Activated T-helper 2 cell treated with anti-CD3 and anti-CD28 coated beads, Interferon-gamma antibody, Interleukin-2, Interleukin-4, amounts not matched to agents 10 μg/mL and 5 μg/mL and 100 μg/mL, durations not matched to agents 14 hours and 24 hours and 36 hours (primary cell): ENCODE measurements around the gene PTPRCAP. TPM values are rescaled to one million over a fixed set of nuclear protein-coding genes. Genes with fewer than 3 reads are reported as not detected.

Experiments
- DNase-seq: peaks from one replicate; pipeline ENCODE4 v3.0.0; 2021; ENCODE audit warnings: low spot score
- H3K27ac Mint-ChIP-seq: one replicate; pipeline ENCODE4 v1.8.0; 2021; ENCODE audit warnings: mixed read lengths
- H3K27me3 Mint-ChIP-seq: one replicate; pipeline ENCODE4 v1.8.0; 2021; ENCODE audit warnings: low read depth, mixed read lengths
- H3K36me3 Mint-ChIP-seq: one replicate; pipeline ENCODE4 v1.8.0; 2021; ENCODE audit warnings: low read depth, mixed read lengths
- H3K4me1 Mint-ChIP-seq: one replicate; pipeline ENCODE4 v1.8.0; 2021; ENCODE audit warnings: low read depth, mixed read lengths
- H3K4me3 Mint-ChIP-seq: one replicate; pipeline ENCODE4 v1.8.0; 2021; ENCODE audit warnings: low read depth, mild to moderate bottlenecking, moderate library complexity, mixed read lengths
- H3K9me3 Mint-ChIP-seq: one replicate; pipeline ENCODE4 v1.8.0; 2021; ENCODE audit warnings: mixed read lengths
- intact Hi-C: fragments of 100-400 bp; cut with micrococcal nuclease; formaldehyde crosslinking; loops from one replicate; pipeline ENCODE4 v1.15.1; 2023
- total RNA-seq: library from RNA; stranded (reverse); gene quantifications from 2 replicates; pipeline ENCODE4 v1.2.3, GENCODE V29; 2022

The PTPRCAP gene
- total RNA-seq, 1 donor from 2014 or later: 89.8 TPM

GRCh38 chr11:67397536-67397935 is 39.9 kb downstream of the PTPRCAP start:
- Mint-ChIP-seq H3K27ac (no peak overlapping the region), H3K4me1 (peaks cover 31% of the 10 kb centered on the region), H3K9me3 (no peaks in the 10 kb centered on the region), H3K4me3 (no peak overlapping the region), H3K36me3 (peaks cover 48% of the 10 kb centered on the region), H3K27me3 (no peaks in the 10 kb centered on the region)
- intact Hi-C loops: no loop called here
- no peak for DNase-seq

DNA sequence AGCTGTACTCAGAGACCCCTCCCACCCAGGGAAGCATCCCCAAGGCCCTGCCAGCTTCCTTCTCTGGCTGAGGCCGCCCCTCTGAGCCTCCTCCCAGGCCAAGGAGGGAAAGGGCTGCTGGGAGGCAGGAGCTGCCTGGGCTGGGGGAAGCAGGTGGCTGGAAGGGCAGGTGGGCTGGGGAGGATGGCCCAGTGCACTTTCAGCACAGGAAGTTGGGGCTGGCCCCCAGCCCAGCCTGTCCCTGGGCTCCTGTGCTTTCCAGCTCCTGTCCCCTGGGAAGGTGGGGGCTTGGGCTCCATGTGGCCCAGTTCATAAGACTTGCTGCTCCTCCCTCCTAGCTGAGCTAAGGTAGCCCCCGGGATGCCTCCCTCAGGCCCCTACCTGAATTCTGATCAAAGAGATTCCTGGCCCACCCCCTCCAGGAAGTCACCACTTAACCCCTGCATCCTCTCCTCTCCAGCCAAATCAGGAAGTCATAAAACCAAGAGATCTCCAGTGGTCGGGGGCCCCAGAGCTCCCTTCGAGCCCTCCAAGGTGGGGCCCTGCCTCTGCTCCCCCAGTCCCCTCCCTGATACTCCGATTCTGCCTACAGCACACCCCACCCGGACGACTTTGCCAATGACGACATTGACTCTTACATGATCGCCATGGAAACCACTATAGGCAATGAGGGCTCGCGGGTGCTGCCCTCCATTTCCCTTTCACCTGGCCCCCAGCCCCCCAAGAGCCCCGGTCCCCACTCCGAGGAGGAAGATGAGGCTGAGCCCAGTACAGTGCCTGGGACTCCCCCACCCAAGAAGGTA is 40.7 kb downstream of the PTPRCAP start:
- Mint-ChIP-seq H3K36me3 (peaks cover 51% of the 10 kb centered on the region), H3K27me3 (no peaks in the 10 kb centered on the region), H3K4me3 (peak overlapping the region; percentile 42), H3K27ac (peak overlapping the region; percentile 46), H3K4me1 (peaks cover 33% of the 10 kb centered on the region), H3K9me3 (no peaks in the 10 kb centered on the region)
- DNase-seq: no peak
- intact Hi-C loops: no loop called here

DNA sequence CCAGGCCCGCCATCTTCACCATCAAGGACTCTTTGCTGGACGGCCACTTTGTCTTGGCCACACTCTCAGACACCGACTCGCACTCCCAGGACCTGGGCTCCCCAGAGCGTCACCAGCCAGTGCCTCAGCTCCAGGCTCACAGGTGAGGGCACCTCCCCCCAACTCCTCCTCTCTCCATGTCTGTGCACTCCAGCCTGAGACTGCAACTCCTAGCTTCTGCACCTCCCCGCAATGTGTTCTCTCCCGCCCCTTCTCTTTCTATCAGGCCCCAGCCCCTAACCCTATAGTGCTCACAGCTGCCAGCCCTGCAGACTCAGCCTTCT is 41.3 kb downstream of the PTPRCAP start:
- H3K4me1 Mint-ChIP-seq: peaks cover 35% of the 10 kb centered on the region

GRCh38 chr11:67395555-67396258 is 41.8 kb downstream of the PTPRCAP start:
- no peak for DNase-seq
- H3K9me3 Mint-ChIP-seq: no peaks in the 10 kb centered on the region
- no peak overlapping the region for H3K27ac Mint-ChIP-seq
- H3K27me3 Mint-ChIP-seq: no peaks in the 10 kb centered on the region
- intact Hi-C loops: no loop called here
- peaks cover 37% of the 10 kb centered on the region for H3K4me1 Mint-ChIP-seq
- H3K36me3 Mint-ChIP-seq: peaks cover 51% of the 10 kb centered on the region
- no peak overlapping the region for H3K4me3 Mint-ChIP-seq

More for the DNA sequence above, 41.3 kb downstream of the PTPRCAP start:
- no peaks in the 10 kb centered on the region for H3K9me3 Mint-ChIP-seq
- H3K27me3 Mint-ChIP-seq: no peaks in the 10 kb centered on the region
- peaks cover 51% of the 10 kb centered on the region for H3K36me3 Mint-ChIP-seq
- intact Hi-C loops: no loop called here
- no peak overlapping the region for H3K27ac Mint-ChIP-seq
- H3K4me3 Mint-ChIP-seq: no peak overlapping the region
- DNase-seq: no peak

GRCh38 chr11:67393990-67394389 is 43.5 kb downstream of the PTPRCAP start:
- intact Hi-C loops: loop anchor here (5.0 kb wide), 1 partner anchor 132 kb away; no protein-coding TSS in a partner anchor
- peak overlapping the region; percentile 72 for H3K4me3 Mint-ChIP-seq
- DNase-seq: no peak
- no peaks in the 10 kb centered on the region for H3K27me3 Mint-ChIP-seq
- H3K36me3 Mint-ChIP-seq: peaks cover 39% of the 10 kb centered on the region
- H3K9me3 Mint-ChIP-seq: no peaks in the 10 kb centered on the region
- H3K27ac Mint-ChIP-seq: no peak overlapping the region
- peaks cover 36% of the 10 kb centered on the region for H3K4me1 Mint-ChIP-seq

- peaks cover 37% of the 10 kb centered on the region for H3K4me1 Mint-ChIP-seq
- H3K27ac Mint-ChIP-seq: no peak overlapping the region
- DNase-seq: no peak
- peaks cover 36% of the 10 kb centered on the region for H3K36me3 Mint-ChIP-seq
- intact Hi-C loops: loop anchor here (5.0 kb wide), 1 partner anchor 131 kb away; no protein-coding TSS in a partner anchor
- peak overlapping the region; percentile 72 for H3K4me3 Mint-ChIP-seq
- no peaks in the 10 kb centered on the region for H3K9me3 Mint-ChIP-seq
- no peaks in the 10 kb centered on the region for H3K27me3 Mint-ChIP-seq
These were observed 44.0 kb downstream of the PTPRCAP start for GRCh38 chr11:67393437-67393836.

DNA sequence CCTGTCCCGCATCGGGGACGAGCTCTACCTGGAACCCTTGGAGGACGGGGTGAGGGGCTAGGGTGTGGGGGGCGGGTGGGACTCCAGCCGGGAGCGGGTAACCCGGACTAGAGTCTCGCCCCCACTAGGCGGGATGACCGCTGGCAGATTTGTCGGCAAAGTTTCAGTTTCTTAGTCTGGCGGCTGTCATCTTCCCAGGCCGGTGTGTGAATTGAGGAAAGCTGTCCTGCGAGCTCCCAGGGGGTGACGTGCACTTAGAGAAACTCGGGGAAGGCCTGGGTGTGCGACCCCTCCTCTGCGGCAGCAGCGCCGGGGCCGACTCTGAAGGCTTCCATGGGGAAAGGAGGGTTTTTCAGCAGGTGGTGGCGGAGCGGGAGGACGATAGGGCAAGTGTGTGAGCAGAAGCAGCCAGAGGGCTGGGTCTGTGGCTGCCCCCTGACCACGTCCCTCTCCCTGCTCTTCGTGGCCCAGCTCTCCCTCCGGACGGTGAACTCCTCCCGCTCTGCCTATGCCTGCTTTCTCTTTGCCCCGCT is 45.2 kb downstream of the PTPRCAP start:
- Mint-ChIP-seq H3K4me3 (peak overlapping the region; percentile 89), H3K4me1 (peaks cover 32% of the 10 kb centered on the region), H3K27me3 (no peaks in the 10 kb centered on the region), H3K9me3 (no peaks in the 10 kb centered on the region), H3K27ac (peak overlapping the region; percentile 52), H3K36me3 (peaks cover 25% of the 10 kb centered on the region)
- no peak for DNase-seq
- intact Hi-C loops: loop anchor here (5.0 kb wide), 1 partner anchor 130 kb away; no protein-coding TSS in a partner anchor

DNA sequence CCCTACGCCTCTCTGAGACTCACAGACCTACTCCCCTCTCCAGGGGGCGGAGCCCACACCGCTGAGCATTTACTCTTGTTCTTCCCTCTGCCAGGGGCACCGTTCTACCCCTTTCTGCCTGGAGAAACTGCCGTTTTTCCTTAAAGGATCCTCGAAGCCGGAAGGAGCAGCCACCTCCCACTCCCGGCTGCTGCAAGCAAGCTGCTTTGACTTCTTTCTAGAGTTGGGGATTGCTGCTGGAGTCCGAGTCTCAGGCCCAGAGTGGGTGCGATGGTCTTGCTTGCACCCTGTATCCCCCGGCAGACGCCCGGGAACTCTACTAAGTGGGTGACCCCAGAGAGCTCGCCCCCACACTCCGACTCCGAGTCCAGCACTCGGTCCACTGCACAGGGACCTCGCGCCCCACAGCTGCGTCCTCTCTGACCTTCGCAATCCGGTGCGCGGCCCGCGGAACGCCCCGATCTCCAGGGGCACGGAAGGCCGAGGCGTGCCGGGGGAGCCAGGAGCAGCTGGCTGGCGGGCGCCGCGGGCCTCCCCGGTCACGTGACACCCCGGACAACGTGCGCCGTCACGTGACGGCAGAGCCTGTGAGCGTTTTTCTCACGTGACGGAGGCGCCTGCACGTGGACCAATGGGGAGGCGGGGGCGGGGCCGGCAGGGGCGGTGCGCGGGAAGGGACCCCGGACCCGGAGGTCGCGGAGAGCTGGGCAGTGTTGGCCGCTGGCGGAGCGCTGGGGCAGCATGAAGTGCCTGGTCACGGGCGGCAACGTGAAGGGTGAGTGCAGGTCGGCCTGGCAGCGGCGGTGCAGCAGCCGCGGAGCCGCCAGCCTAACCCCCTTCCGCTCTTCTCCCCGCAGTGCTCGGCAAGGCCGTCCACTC is 45.9 kb downstream of the PTPRCAP start, which contains the start of gene RAD9A:
Gene RAD9A, plus strand, starts transcription at position 683 of the 879 bp plus-strand sequence. Its CDS starts 59 bp downstream, at position 742.
- no peaks in the 10 kb centered on the region for H3K27me3 Mint-ChIP-seq
- peak within 1 kb of the TSS; percentile 89 for H3K4me3 Mint-ChIP-seq
- intact Hi-C loops: loop anchor here (5.0 kb wide), 1 partner anchor 129 kb away; no protein-coding TSS in a partner anchor
- DNase-seq: peak; percentile 89
- H3K27ac Mint-ChIP-seq: peak within 1 kb of the TSS; percentile 52
- H3K4me1 Mint-ChIP-seq: peaks cover 27% of the 10 kb centered on the region
- no peaks in the 10 kb centered on the region for H3K9me3 Mint-ChIP-seq
- H3K36me3 Mint-ChIP-seq: peaks cover 20% of the 10 kb centered on the region

DNA sequence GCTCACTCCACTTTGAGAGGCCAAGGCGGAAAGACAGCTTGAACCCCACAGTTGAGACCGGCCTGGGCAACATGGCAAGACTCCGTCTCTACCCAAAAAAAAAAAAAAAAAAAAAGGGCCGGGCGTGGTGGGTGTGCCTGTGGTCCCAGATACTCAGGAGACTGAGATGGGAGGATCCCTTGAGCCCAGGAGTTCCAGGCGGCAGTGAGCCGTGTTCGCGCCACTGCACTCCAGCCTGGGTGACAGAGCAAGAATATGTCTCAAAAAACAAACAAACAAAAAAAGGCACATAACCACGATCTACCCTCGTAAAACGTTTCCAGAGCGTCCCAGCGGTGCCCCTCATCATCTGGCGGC is 46.6 kb downstream of the PTPRCAP start:
- no peaks in the 10 kb centered on the region for H3K27me3 Mint-ChIP-seq
- H3K9me3 Mint-ChIP-seq: no peaks in the 10 kb centered on the region
- DNase-seq: no peak
- peaks cover 14% of the 10 kb centered on the region for H3K36me3 Mint-ChIP-seq
- H3K4me1 Mint-ChIP-seq: peaks cover 25% of the 10 kb centered on the region
- intact Hi-C loops: loop anchor here (5.0 kb wide), 1 partner anchor 129 kb away; no protein-coding TSS in a partner anchor
- H3K4me3 Mint-ChIP-seq: peak overlapping the region; percentile 89
- peak overlapping the region; percentile 33 for H3K27ac Mint-ChIP-seq

- H3K27me3 Mint-ChIP-seq: no peaks in the 10 kb centered on the region
- intact Hi-C loops: loop anchor here (1.0 kb wide), 1 partner anchor 117 kb away; no protein-coding TSS in a partner anchor
- peaks cover 14% of the 10 kb centered on the region for H3K36me3 Mint-ChIP-seq
- H3K4me1 Mint-ChIP-seq: peaks cover 25% of the 10 kb centered on the region
- H3K27ac Mint-ChIP-seq: peak overlapping the region; percentile 33
- peak; percentile 41 for DNase-seq
- peak overlapping the region; percentile 74 for H3K4me3 Mint-ChIP-seq
- no peaks in the 10 kb centered on the region for H3K9me3 Mint-ChIP-seq
These were observed 48.0 kb downstream of the PTPRCAP start for GRCh38 chr11:67389477-67389876.

- no peak overlapping the region for H3K27ac Mint-ChIP-seq
- intact Hi-C loops: no loop called here
- peaks cover under 1% of the 10 kb centered on the region for H3K27me3 Mint-ChIP-seq
- no peak overlapping the region for H3K4me3 Mint-ChIP-seq
- no peak for DNase-seq
- no peaks in the 10 kb centered on the region for H3K9me3 Mint-ChIP-seq
- H3K36me3 Mint-ChIP-seq: peaks cover 3% of the 10 kb centered on the region
- H3K4me1 Mint-ChIP-seq: peaks cover 15% of the 10 kb centered on the region
These were observed 50.0 kb downstream of the PTPRCAP start for GRCh38 chr11:67387518-67387917.

GRCh38 chr11:67387069-67387468 is 50.4 kb downstream of the PTPRCAP start:
- Mint-ChIP-seq H3K27ac (no peak overlapping the region), H3K9me3 (no peaks in the 10 kb centered on the region), H3K36me3 (no peaks in the 10 kb centered on the region), H3K4me3 (no peak overlapping the region), H3K4me1 (peaks cover 14% of the 10 kb centered on the region), H3K27me3 (peaks cover 3% of the 10 kb centered on the region)
- intact Hi-C loops: no loop called here
- DNase-seq: no peak
